ENCODE measurements around the gene VPS13C.

Gene VPS13C, protein sequence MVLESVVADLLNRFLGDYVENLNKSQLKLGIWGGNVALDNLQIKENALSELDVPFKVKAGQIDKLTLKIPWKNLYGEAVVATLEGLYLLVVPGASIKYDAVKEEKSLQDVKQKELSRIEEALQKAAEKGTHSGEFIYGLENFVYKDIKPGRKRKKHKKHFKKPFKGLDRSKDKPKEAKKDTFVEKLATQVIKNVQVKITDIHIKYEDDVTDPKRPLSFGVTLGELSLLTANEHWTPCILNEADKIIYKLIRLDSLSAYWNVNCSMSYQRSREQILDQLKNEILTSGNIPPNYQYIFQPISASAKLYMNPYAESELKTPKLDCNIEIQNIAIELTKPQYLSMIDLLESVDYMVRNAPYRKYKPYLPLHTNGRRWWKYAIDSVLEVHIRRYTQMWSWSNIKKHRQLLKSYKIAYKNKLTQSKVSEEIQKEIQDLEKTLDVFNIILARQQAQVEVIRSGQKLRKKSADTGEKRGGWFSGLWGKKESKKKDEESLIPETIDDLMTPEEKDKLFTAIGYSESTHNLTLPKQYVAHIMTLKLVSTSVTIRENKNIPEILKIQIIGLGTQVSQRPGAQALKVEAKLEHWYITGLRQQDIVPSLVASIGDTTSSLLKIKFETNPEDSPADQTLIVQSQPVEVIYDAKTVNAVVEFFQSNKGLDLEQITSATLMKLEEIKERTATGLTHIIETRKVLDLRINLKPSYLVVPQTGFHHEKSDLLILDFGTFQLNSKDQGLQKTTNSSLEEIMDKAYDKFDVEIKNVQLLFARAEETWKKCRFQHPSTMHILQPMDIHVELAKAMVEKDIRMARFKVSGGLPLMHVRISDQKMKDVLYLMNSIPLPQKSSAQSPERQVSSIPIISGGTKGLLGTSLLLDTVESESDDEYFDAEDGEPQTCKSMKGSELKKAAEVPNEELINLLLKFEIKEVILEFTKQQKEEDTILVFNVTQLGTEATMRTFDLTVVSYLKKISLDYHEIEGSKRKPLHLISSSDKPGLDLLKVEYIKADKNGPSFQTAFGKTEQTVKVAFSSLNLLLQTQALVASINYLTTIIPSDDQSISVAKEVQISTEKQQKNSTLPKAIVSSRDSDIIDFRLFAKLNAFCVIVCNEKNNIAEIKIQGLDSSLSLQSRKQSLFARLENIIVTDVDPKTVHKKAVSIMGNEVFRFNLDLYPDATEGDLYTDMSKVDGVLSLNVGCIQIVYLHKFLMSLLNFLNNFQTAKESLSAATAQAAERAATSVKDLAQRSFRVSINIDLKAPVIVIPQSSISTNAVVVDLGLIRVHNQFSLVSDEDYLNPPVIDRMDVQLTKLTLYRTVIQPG (N-terminal part only)

GRCh38 chr15:62060113-62060895, at the start of gene VPS13C:
Gene VPS13C, minus strand, starts transcription at chr15:62060447. Its CDS starts 73 bp downstream, at chr15:62060374.
- Mint-ChIP-seq H3K9me3 (ENCODE audit: low read depth) (no peaks in the 10 kb centered on the region), H3K36me3 (no peaks in the 10 kb centered on the region), H3K4me3 (peak within 1 kb of the TSS; percentile 98), H3K27ac (peak within 1 kb of the TSS; percentile 95), H3K4me1 (ENCODE audit: low read depth) (peaks cover 47% of the 10 kb centered on the region), H3K27me3 (peaks cover 1% of the 10 kb centered on the region)

GRCh38 chr15:62109437-62109836, 49.2 kb upstream of the VPS13C start:
- H3K27me3 Mint-ChIP-seq, result peaks cover 2% of the 10 kb centered on the region
- H3K27ac Mint-ChIP-seq, result no peak overlapping the region
- no peak overlapping the region for H3K4me3 Mint-ChIP-seq
- no peaks in the 10 kb centered on the region for H3K9me3 Mint-ChIP-seq (ENCODE audit: low read depth)
- no peaks in the 10 kb centered on the region for H3K36me3 Mint-ChIP-seq
- H3K4me1 Mint-ChIP-seq (ENCODE audit: low read depth), result peaks cover 13% of the 10 kb centered on the region

DNA sequence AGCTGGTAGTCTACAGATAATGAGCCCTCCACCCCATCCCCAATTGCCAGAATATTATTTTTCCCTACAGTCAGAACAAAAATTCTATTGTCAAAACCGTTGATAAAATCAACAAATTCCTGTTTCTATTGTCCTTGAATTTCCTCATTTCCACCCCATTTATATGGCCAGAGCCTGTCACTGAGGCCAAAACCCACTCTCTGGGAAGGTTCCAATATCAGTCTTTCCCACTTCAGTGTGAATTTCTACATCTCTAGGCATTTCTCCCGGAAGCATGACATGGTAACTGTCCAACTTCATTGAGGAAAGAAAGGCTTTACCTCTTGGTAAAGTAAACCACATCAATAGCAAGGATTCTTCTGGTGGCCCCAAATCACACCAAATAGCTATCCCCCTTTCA, 48.2 kb upstream of the VPS13C start:
- H3K9me3 Mint-ChIP-seq (ENCODE audit: low read depth), result no peaks in the 10 kb centered on the region
- peaks cover 2% of the 10 kb centered on the region for H3K27me3 Mint-ChIP-seq
- no peaks in the 10 kb centered on the region for H3K36me3 Mint-ChIP-seq
- no peak overlapping the region for H3K27ac Mint-ChIP-seq
- peaks cover 13% of the 10 kb centered on the region for H3K4me1 Mint-ChIP-seq (ENCODE audit: low read depth)
- no peak overlapping the region for H3K4me3 Mint-ChIP-seq

GRCh38 chr15:62107571-62108121, 47.4 kb upstream of the VPS13C start:
- H3K9me3 Mint-ChIP-seq (ENCODE audit: low read depth), result no peaks in the 10 kb centered on the region
- peaks cover 13% of the 10 kb centered on the region for H3K4me1 Mint-ChIP-seq (ENCODE audit: low read depth)
- H3K27ac Mint-ChIP-seq, result peak overlapping the region; percentile 10
- no peak overlapping the region for H3K4me3 Mint-ChIP-seq
- H3K36me3 Mint-ChIP-seq, result no peaks in the 10 kb centered on the region
- peaks cover 2% of the 10 kb centered on the region for H3K27me3 Mint-ChIP-seq

GRCh38 chr15:62106096-62106495, 45.8 kb upstream of the VPS13C start:
- Mint-ChIP-seq H3K36me3 (no peaks in the 10 kb centered on the region), H3K4me3 (no peak overlapping the region), H3K27me3 (peaks cover 2% of the 10 kb centered on the region), H3K27ac (no peak overlapping the region), H3K9me3 (ENCODE audit: low read depth) (no peaks in the 10 kb centered on the region), H3K4me1 (ENCODE audit: low read depth) (peaks cover 12% of the 10 kb centered on the region)

- Mint-ChIP-seq H3K27me3 (peaks cover 4% of the 10 kb centered on the region), H3K36me3 (no peaks in the 10 kb centered on the region), H3K9me3 (ENCODE audit: low read depth) (no peaks in the 10 kb centered on the region), H3K4me1 (ENCODE audit: low read depth) (peaks cover 4% of the 10 kb centered on the region), H3K27ac (no peak overlapping the region), H3K4me3 (no peak overlapping the region)
Observed at GRCh38 chr15:62105266-62105665, 45.0 kb upstream of the VPS13C start.

- H3K4me3 Mint-ChIP-seq, result no peak overlapping the region
- no peaks in the 10 kb centered on the region for H3K9me3 Mint-ChIP-seq (ENCODE audit: low read depth)
- peaks cover under 1% of the 10 kb centered on the region for H3K4me1 Mint-ChIP-seq (ENCODE audit: low read depth)
Observed at GRCh38 chr15:62104846-62105245, 44.6 kb upstream of the VPS13C start.

DNA sequence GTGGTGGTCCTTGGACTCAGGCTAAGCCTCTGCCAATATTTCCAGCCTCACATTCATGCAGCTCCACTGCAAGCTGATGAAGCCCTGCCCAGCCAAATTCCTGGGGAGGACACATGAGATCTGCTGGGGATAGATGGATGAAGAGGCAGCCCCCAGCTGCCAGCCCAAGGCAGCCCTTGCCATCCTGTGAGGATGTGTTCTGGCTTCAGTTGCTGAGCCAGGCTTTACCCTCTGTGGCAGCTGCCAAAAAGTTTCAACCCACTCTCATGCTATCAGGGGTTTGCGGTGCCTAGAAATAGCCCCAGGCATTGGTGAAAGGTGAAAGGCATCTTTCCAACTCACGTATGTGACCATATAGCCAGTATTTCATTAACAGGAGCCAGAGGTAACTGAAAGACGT, 44.2 kb upstream of the VPS13C start:
- H3K27ac Mint-ChIP-seq, result no peak overlapping the region
- H3K27me3 Mint-ChIP-seq, result peaks cover 4% of the 10 kb centered on the region
- no peaks in the 10 kb centered on the region for H3K4me1 Mint-ChIP-seq (ENCODE audit: low read depth)
- H3K36me3 Mint-ChIP-seq, result no peaks in the 10 kb centered on the region
- H3K4me3 Mint-ChIP-seq, result no peak overlapping the region
- no peaks in the 10 kb centered on the region for H3K9me3 Mint-ChIP-seq (ENCODE audit: low read depth)

More at GRCh38 chr15:62104846-62105245, 44.6 kb upstream of the VPS13C start:
- peaks cover 4% of the 10 kb centered on the region for H3K27me3 Mint-ChIP-seq
- no peaks in the 10 kb centered on the region for H3K36me3 Mint-ChIP-seq
- H3K27ac Mint-ChIP-seq, result no peak overlapping the region

- peaks cover 4% of the 10 kb centered on the region for H3K27me3 Mint-ChIP-seq
- H3K36me3 Mint-ChIP-seq, result no peaks in the 10 kb centered on the region
- no peak overlapping the region for H3K4me3 Mint-ChIP-seq
- no peaks in the 10 kb centered on the region for H3K9me3 Mint-ChIP-seq (ENCODE audit: low read depth)
- no peaks in the 10 kb centered on the region for H3K4me1 Mint-ChIP-seq (ENCODE audit: low read depth)
- H3K27ac Mint-ChIP-seq, result no peak overlapping the region
Observed at GRCh38 chr15:62103431-62103830, 43.2 kb upstream of the VPS13C start.

GRCh38 chr15:62099094-62099601, 38.9 kb upstream of the VPS13C start:
- Mint-ChIP-seq H3K9me3 (ENCODE audit: low read depth) (no peaks in the 10 kb centered on the region), H3K36me3 (no peaks in the 10 kb centered on the region)

GRCh38 chr15:62094388-62094787, 34.1 kb upstream of the VPS13C start:
- Mint-ChIP-seq H3K4me3 (no peak overlapping the region), H3K27me3 (peaks cover 5% of the 10 kb centered on the region), H3K36me3 (no peaks in the 10 kb centered on the region), H3K9me3 (ENCODE audit: low read depth) (no peaks in the 10 kb centered on the region), H3K27ac (no peak overlapping the region), H3K4me1 (ENCODE audit: low read depth) (no peaks in the 10 kb centered on the region)

More at GRCh38 chr15:62099094-62099601, 38.9 kb upstream of the VPS13C start:
- H3K27ac Mint-ChIP-seq, result no peak overlapping the region
- H3K4me3 Mint-ChIP-seq, result no peak overlapping the region
- no peaks in the 10 kb centered on the region for H3K4me1 Mint-ChIP-seq (ENCODE audit: low read depth)
- peaks cover 5% of the 10 kb centered on the region for H3K27me3 Mint-ChIP-seq

GRCh38 chr15:62093809-62094208, 33.6 kb upstream of the VPS13C start:
- Mint-ChIP-seq H3K27ac (no peak overlapping the region), H3K4me3 (no peak overlapping the region), H3K9me3 (ENCODE audit: low read depth) (no peaks in the 10 kb centered on the region), H3K27me3 (peaks cover 5% of the 10 kb centered on the region), H3K36me3 (no peaks in the 10 kb centered on the region), H3K4me1 (ENCODE audit: low read depth) (no peaks in the 10 kb centered on the region)

- H3K36me3 Mint-ChIP-seq, result no peaks in the 10 kb centered on the region
- no peak overlapping the region for H3K27ac Mint-ChIP-seq
- no peaks in the 10 kb centered on the region for H3K4me1 Mint-ChIP-seq (ENCODE audit: low read depth)
- no peaks in the 10 kb centered on the region for H3K9me3 Mint-ChIP-seq (ENCODE audit: low read depth)
- H3K27me3 Mint-ChIP-seq, result peaks cover 2% of the 10 kb centered on the region
- no peak overlapping the region for H3K4me3 Mint-ChIP-seq
Observed at GRCh38 chr15:62090988-62091387, 30.7 kb upstream of the VPS13C start.

All from activated naive CD8-positive, alpha-beta T cell (primary cell).